HepG2 (cell line): ENCODE data around the gene NRL.

Source experiments
- ATF4 ChIP-seq, 2 experiments: fragments of 450-650 bp in 1 of 2; sonication (generic) in 1 of 2; formaldehyde crosslinking; IDR thresholded peaks; 2 replicates each; pipeline versions ENCODE4 v1.5.0 to v1.8.0; 2020 to 2022; ENCODE audit warnings: mild to moderate bottlenecking in 1 of 2, missing genetic modification reagents in 1 of 2
- CAMTA2 ChIP-seq: sonication (generic); formaldehyde crosslinking; IDR thresholded peaks from 2 replicates; pipeline ENCODE4 v1.4.0; 2020; ENCODE audit warnings: mild to moderate bottlenecking, missing genetic modification reagents, borderline replicate concordance
- CTCF ChIP-seq: sonication (generic); formaldehyde crosslinking; IDR thresholded peaks from 2 replicates; pipeline ENCODE4 v1.5.0; 2020; ENCODE audit warnings: mild to moderate bottlenecking, missing genetic modification reagents, moderate library complexity
- MAZ ChIP-seq, 2 experiments: sonication (generic) in 1 of 2; formaldehyde crosslinking in 1 of 2; IDR thresholded peaks; 2 replicates each; pipeline versions ENCODE4 v1.5.0 to v1.6.1; 2012 to 2020; ENCODE audit warnings: low read depth in 2 of 2, mild to moderate bottlenecking in 2 of 2, borderline replicate concordance in 1 of 2, improper control_type of control experiment in 1 of 2, low read length in 1 of 2, missing genetic modification reagents in 1 of 2, moderate library complexity in 1 of 2
- MTA3 ChIP-seq: sonication (generic); formaldehyde crosslinking; IDR thresholded peaks from 2 replicates; pipeline ENCODE4 v1.4.0; 2020; ENCODE audit warnings: missing genetic modification reagents
- POLR2A ChIP-seq, 2 experiments: IDR thresholded peaks; 2 replicates each; pipeline ENCODE4 v1.6.1; 2011; ENCODE audit warnings: low read depth in 2 of 2, low read length in 2 of 2, mild to moderate bottlenecking in 1 of 2, moderate library complexity in 1 of 2; ENCODE audit not compliant: insufficient read depth in 1 of 2
- PRDM4 ChIP-seq: sonication (generic); formaldehyde crosslinking; IDR thresholded peaks from 2 replicates; pipeline ENCODE4 v1.9.0; 2021; ENCODE audit warnings: missing genetic modification reagents, borderline replicate concordance
- SMC3 ChIP-seq: IDR thresholded peaks from 2 replicates; pipeline ENCODE4 v1.6.1; 2011; ENCODE audit warnings: low read length, improper control_type of control experiment
- ZNF672 ChIP-seq: sonication (generic); formaldehyde crosslinking; IDR thresholded peaks from 2 replicates; pipeline ENCODE4 v1.8.1; 2022; ENCODE audit warnings: missing genetic modification reagents
- ZNF800 ChIP-seq: sonication (generic); formaldehyde crosslinking; IDR thresholded peaks from 2 replicates; pipeline ENCODE4 v1.4.0; 2020; ENCODE audit warnings: missing genetic modification reagents
- ZSCAN25 ChIP-seq: sonication (generic); formaldehyde crosslinking; IDR thresholded peaks from 2 replicates; pipeline ENCODE4 v1.8.0; 2022; ENCODE audit warnings: mild to moderate bottlenecking, missing genetic modification reagents

GRCh38 chr14:24159777-24160498, 45.2 kb upstream of the NRL start:
- TF ChIP-seq MTA3 (CRISPR knock-in tag): no peak
- TF ChIP-seq MAZ (IDR thresholded peaks at IDR 0.05; ENCODE audit: borderline replicate concordance, low read depth, low read length): no peak
- TF ChIP-seq MAZ (CRISPR knock-in tag; IDR thresholded peaks at IDR 0.05; ENCODE audit: low read depth): no peak
- TF ChIP-seq ZNF672 (CRISPR knock-in tag): no peak
- no peak for TF ChIP-seq SMC3
- TF ChIP-seq CAMTA2: no peak
- no peak; a peak in 1 of 4 replicates for TF ChIP-seq POLR2A (IDR thresholded peaks at IDR 0.05; ENCODE audit: insufficient read depth in 1 of 2, low read depth in 2 of 2, low read length in 2 of 2)
- no peak for TF ChIP-seq CTCF (CRISPR knock-in tag)
- no peak for TF ChIP-seq ZNF800 (CRISPR knock-in tag)
- no peak for TF ChIP-seq ZSCAN25 (CRISPR knock-in tag)
- TF ChIP-seq PRDM4 (CRISPR knock-in tag): no peak
- TF ChIP-seq ATF4 (CRISPR knock-in tag; IDR thresholded peaks at IDR 0.05): no peak
